ENCODE measurements around the gene LETM1. TPM values are rescaled to one million over a fixed set of nuclear protein-coding genes. Genes with fewer than 3 reads are reported as not detected.
A peak's percentile ranks its signal among the peaks of the same experiment; 100 is the strongest.

The LETM1 gene
- total and polyA plus RNA-seq, 2 experiments from 2014 or later: 19.0 to 42.3 TPM

DNA sequence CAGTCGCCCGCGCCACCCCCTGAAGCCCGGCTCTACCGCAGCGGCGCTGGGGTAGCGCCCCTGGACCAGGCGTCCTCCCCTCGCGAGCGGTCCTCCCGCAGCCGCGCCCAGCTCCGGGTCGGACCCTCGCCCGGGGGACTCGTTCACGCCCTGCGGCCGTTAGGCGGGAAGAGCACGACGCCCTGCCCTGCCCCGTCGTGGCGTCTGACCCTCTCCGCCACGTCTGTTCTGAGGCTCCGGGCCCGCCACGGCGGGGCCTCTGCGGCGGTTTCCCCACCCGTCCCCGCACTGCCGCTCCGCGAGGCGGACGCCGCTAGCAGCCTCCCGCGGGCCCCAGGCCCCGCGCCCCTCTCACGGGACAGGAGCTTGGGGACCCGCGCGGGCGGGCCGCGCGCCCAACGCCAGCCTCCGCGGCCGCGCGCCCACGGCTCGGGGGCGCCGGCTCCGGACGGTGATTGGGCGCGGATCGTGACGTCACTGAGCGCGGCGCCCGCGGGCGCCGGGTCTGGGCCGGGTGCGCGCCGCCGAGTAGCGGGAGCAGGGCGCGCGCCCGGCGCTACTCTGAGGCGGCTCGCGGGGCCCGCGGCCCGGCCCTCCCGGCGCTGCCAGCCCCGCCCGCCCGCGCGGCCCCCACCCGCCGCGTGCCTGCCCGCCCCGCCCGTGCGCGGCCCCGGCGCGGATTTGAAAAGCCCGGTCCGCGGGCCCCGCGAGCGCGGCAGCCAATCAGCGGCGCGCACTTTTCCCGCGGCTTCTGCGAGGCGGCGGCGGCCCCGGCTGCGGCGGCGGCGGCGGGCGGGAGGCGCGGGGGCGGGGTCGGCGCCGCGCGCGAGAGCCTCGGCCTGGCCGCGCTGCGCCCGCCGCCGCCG lies 14.9 kb upstream of the LETM1 start, which contains the start of gene NSD2:
TSS of gene NSD2 (plus strand) at position 816 of the 866 bp plus-strand sequence. CDS start 29,262 bp downstream, outside the sequence.
- Histone ChIP-seq H3K27me3 (replicated peaks; ENCODE audit: insufficient read depth) (no peaks in the 10 kb centered on the region), H3K27ac (peak within 1 kb of the TSS; percentile 95), H3K9me2 (ENCODE audit: insufficient read depth) (no peaks in the 10 kb centered on the region), H3F3A (ENCODE audit: insufficient read depth) (peaks cover 25% of the 10 kb centered on the region), H3K4me2 (ENCODE audit: unreplicated experiment) (peak within 1 kb of the TSS; percentile 98), H3K4me1 (ENCODE audit: insufficient read depth) (peaks cover 25% of the 10 kb centered on the region), H3K9me3 (ENCODE audit: low read depth) (no peaks in the 10 kb centered on the region), H3K36me3 (ENCODE audit: low read depth) (no peaks in the 10 kb centered on the region), H3K4me3 (peak within 1 kb of the TSS; percentile 85), H2AFZ (peak within 1 kb of the TSS; percentile 81), H3K79me2 (ENCODE audit: insufficient read depth) (peaks cover 37% of the 10 kb centered on the region), H3K9ac (peak within 1 kb of the TSS; percentile 97), H4K20me1 (ENCODE audit: insufficient read depth) (no peaks in the 10 kb centered on the region)
- peak; percentile 98 for DNase-seq
- 0 to 1% methylated on average over 28 to 41 of the region's 155 CpGs for WGBS, 2 experiments (ENCODE audit: low coverage in 1 of 2, low lambda C conversion rate in 2 of 2, missing lambda C conversion rate in 2 of 2)
- TF ChIP-seq EZH2 (IDR thresholded peaks at IDR 0.05; ENCODE audit: insufficient read depth, poor library complexity, severe bottlenecking): no peak
- no peak for TF ChIP-seq EZH2phosphoT487 (IDR thresholded peaks at IDR 0.05; ENCODE audit: insufficient read depth, low read depth)
- in situ Hi-C loops (cut with MboI): no loop called here

DNA sequence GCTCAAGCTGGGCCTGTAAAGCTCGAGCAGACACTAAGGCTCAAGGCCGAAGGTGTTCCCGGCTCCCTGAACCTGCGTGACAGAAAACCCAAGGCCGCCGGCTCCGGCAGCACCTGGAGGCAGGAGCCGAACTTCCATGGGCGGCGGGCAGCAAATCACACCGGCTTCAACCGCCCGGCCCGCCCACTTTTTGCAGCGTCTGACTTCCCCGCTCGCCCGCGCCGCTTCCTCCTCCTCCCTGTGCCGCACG lies 14.3 kb upstream of the LETM1 start:
- WGBS, 2 experiments (ENCODE audit: low coverage in 1 of 2, low lambda C conversion rate in 2 of 2, missing lambda C conversion rate in 2 of 2): 0 to 1% methylated on average over 12 to 19 of the region's 22 CpGs
- DNase-seq: peak; percentile 93
- peaks cover 25% of the 10 kb centered on the region for H3K4me1 ChIP-seq (ENCODE audit: insufficient read depth)
- peak overlapping the region; percentile 74 for H3K4me3 ChIP-seq
- TF ChIP-seq EZH2phosphoT487 (IDR thresholded peaks at IDR 0.05; ENCODE audit: insufficient read depth, low read depth) (no peak), EZH2 (IDR thresholded peaks at IDR 0.05; ENCODE audit: insufficient read depth, poor library complexity, severe bottlenecking) (no peak)
- no peaks in the 10 kb centered on the region for H3K9me3 ChIP-seq (ENCODE audit: low read depth)
- no peaks in the 10 kb centered on the region for H3K36me3 ChIP-seq (ENCODE audit: low read depth)
- peaks cover 32% of the 10 kb centered on the region for H3K79me2 ChIP-seq (ENCODE audit: insufficient read depth)
- peak overlapping the region; percentile 73 for H3K4me2 ChIP-seq (ENCODE audit: unreplicated experiment)
- no peaks in the 10 kb centered on the region for H4K20me1 ChIP-seq (ENCODE audit: insufficient read depth)
- H3K27me3 ChIP-seq (replicated peaks; ENCODE audit: insufficient read depth): no peaks in the 10 kb centered on the region
- H3K27ac ChIP-seq: peak overlapping the region; percentile 95
- H2AFZ ChIP-seq: peak overlapping the region; percentile 75
- H3K9ac ChIP-seq: peak overlapping the region; percentile 97
- peaks cover 25% of the 10 kb centered on the region for H3F3A ChIP-seq (ENCODE audit: insufficient read depth)
- in situ Hi-C loops (cut with MboI): no loop called here
- no peaks in the 10 kb centered on the region for H3K9me2 ChIP-seq (ENCODE audit: insufficient read depth)

DNA sequence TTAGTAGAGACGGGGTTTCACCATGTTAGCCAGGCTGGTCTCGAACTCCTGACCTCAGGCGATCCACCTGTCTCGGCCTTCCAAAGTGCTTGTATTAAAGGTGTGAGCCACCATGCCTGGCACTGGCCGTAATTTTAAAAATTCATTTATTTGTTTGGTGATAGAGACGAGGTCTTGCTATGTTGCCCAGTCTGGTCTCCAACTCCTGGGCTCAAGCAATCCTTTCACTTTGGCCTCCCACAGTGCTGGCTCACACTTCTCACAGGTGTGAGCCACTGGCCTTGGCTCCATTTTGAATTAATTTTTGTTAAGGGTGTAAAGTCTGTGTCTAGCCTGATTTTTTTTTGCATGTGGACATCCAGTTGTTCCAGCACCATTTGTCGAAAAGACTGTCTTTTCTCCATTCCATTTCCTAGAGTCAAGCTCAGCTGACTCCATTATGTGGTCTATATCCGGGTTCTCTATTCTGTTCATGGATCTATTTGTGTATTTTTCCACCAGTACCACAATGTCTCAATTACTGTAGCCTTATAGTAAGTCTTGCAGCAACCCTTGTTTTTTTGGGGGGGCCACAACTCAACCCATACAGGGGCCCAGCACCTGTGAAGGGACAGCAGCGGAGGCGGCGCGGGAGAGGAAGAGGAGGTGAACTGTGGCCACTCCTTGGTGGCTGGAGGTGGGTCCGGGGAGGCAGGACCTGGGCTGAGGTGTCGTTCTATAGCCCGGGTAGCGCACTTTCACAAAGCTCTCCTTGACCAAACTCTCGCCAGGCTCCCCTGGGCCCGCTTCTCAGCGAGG lies 13.8 kb upstream of the LETM1 start:
- Histone ChIP-seq H3K27me3 (replicated peaks; ENCODE audit: insufficient read depth) (no peaks in the 10 kb centered on the region), H4K20me1 (ENCODE audit: insufficient read depth) (no peaks in the 10 kb centered on the region), H3K4me1 (ENCODE audit: insufficient read depth) (peaks cover 25% of the 10 kb centered on the region), H3K9me3 (ENCODE audit: low read depth) (no peaks in the 10 kb centered on the region), H3F3A (ENCODE audit: insufficient read depth) (peaks cover 25% of the 10 kb centered on the region), H3K36me3 (ENCODE audit: low read depth) (no peaks in the 10 kb centered on the region), H3K4me3 (peak overlapping the region; percentile 74), H2AFZ (peak overlapping the region; percentile 75), H3K9ac (peak overlapping the region; percentile 97), H3K79me2 (ENCODE audit: insufficient read depth) (peaks cover 26% of the 10 kb centered on the region), H3K9me2 (ENCODE audit: insufficient read depth) (no peaks in the 10 kb centered on the region), H3K4me2 (ENCODE audit: unreplicated experiment) (peak overlapping the region; percentile 73), H3K27ac (peak overlapping the region; percentile 95)
- DNase-seq: no peak
- in situ Hi-C loops (cut with MboI): no loop called here
- 48% methylated on average over 19 of the region's 19 CpGs for WGBS, 2 experiments (ENCODE audit: low coverage in 1 of 2, low lambda C conversion rate in 2 of 2, missing lambda C conversion rate in 2 of 2)
- TF ChIP-seq EZH2 (IDR thresholded peaks at IDR 0.05; ENCODE audit: insufficient read depth, poor library complexity, severe bottlenecking) (no peak), EZH2phosphoT487 (IDR thresholded peaks at IDR 0.05; ENCODE audit: insufficient read depth, low read depth) (no peak)

DNA sequence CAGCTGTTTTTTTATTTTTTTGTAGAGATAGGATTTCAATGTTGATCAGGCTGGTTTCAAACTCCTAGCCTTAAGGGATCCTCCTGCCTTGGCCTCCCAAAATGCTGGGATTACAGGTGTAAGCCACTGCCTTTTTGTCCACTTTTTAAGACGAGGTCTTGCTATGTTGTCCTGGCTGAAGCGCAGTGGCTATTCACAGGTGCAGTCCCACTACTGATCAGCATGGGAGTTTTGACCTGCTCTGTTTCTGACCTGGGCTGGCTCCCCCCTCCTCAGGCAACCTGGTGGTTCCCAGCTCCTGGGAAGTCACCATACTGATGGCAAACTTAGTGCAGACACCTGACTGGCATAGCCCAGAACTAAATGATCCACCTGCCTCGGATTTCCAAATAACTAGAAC lies 13.0 kb upstream of the LETM1 start:
- no peaks in the 10 kb centered on the region for H3K9me2 ChIP-seq (ENCODE audit: insufficient read depth)
- peaks cover 18% of the 10 kb centered on the region for H3F3A ChIP-seq (ENCODE audit: insufficient read depth)
- H4K20me1 ChIP-seq (ENCODE audit: insufficient read depth): no peaks in the 10 kb centered on the region
- peaks cover 18% of the 10 kb centered on the region for H3K79me2 ChIP-seq (ENCODE audit: insufficient read depth)
- DNase-seq: no peak
- H3K4me2 ChIP-seq (ENCODE audit: unreplicated experiment): no peak overlapping the region
- TF ChIP-seq EZH2 (IDR thresholded peaks at IDR 0.05; ENCODE audit: insufficient read depth, poor library complexity, severe bottlenecking) (no peak), EZH2phosphoT487 (IDR thresholded peaks at IDR 0.05; ENCODE audit: insufficient read depth, low read depth) (no peak)
- no peaks in the 10 kb centered on the region for H3K36me3 ChIP-seq (ENCODE audit: low read depth)
- H3K27ac ChIP-seq: no peak overlapping the region
- 90 to 92% methylated on average over 3 of the region's 3 CpGs for WGBS, 2 experiments (ENCODE audit: low coverage in 1 of 2, low lambda C conversion rate in 2 of 2, missing lambda C conversion rate in 2 of 2)
- in situ Hi-C loops (cut with MboI): no loop called here
- no peak overlapping the region for H3K9ac ChIP-seq
- no peak overlapping the region for H2AFZ ChIP-seq
- H3K4me3 ChIP-seq: no peak overlapping the region
- peaks cover 21% of the 10 kb centered on the region for H3K4me1 ChIP-seq (ENCODE audit: insufficient read depth)
- H3K27me3 ChIP-seq (replicated peaks; ENCODE audit: insufficient read depth): no peaks in the 10 kb centered on the region
- no peaks in the 10 kb centered on the region for H3K9me3 ChIP-seq (ENCODE audit: low read depth)
